ENCODE measurements around the gene SESTD1.

- TF ChIP-seq GATA2 (IDR thresholded peaks at IDR 0.05; ENCODE audit: low read depth, low read length) (no peak), GATA3 (IDR thresholded peaks at IDR 0.05; ENCODE audit: low read depth, low read length) (no peak)
Observed at GRCh38 chr2:179313057-179313456, 48.4 kb upstream of the SESTD1 start.
